NCI-H774 (cell line): ENCODE measurements around the gene CALML3.
"Not testable (repeated sequence)": the region's sequence is repeated elsewhere in the genome, so short reads cannot be mapped to it uniquely, and the experiment has no call there.

ENCODE experiments used
- DNase-seq: peaks from one replicate; lab custom pipeline; 2025; lab: John Stamatoyannopoulos, UW

CALML3 gene

GRCh38 chr10:5555881-5556280, 31.1 kb downstream of the CALML3 start:
- DNase-seq: no peak

GRCh38 chr10:5556576-5556975, 31.8 kb downstream of the CALML3 start:
- DNase-seq: no peak

GRCh38 chr10:5557040-5557721, 32.4 kb downstream of the CALML3 start:
- DNase-seq: no peak

- no peak for DNase-seq
These were observed 33.3 kb downstream of the CALML3 start for GRCh38 chr10:5557799-5558771.

GRCh38 chr10:5559022-5559421, 34.3 kb downstream of the CALML3 start:
- DNase-seq: not testable (repeated sequence)

GRCh38 chr10:5559642-5560141, 34.9 kb downstream of the CALML3 start:
- no peak for DNase-seq

GRCh38 chr10:5560142-5560816, 35.5 kb downstream of the CALML3 start:
- DNase-seq: no peak

GRCh38 chr10:5560817-5561703, 36.3 kb downstream of the CALML3 start:
- no peak for DNase-seq

GRCh38 chr10:5561704-5562645, 37.2 kb downstream of the CALML3 start:
- DNase-seq: no peak

- no peak for DNase-seq
These were observed 38.7 kb downstream of the CALML3 start for GRCh38 chr10:5563321-5563961.

GRCh38 chr10:5563991-5564536, 39.3 kb downstream of the CALML3 start:
- no peak for DNase-seq

- no peak for DNase-seq
These were observed 39.9 kb downstream of the CALML3 start for GRCh38 chr10:5564537-5565204.

GRCh38 chr10:5565205-5565545, 40.4 kb downstream of the CALML3 start:
- no peak for DNase-seq

- no peak for DNase-seq
These were observed 41.2 kb downstream of the CALML3 start for GRCh38 chr10:5565671-5566581.

GRCh38 chr10:5566614-5567013, 41.9 kb downstream of the CALML3 start:
- no peak for DNase-seq

GRCh38 chr10:5567477-5567876, 42.7 kb downstream of the CALML3 start:
- DNase-seq: no peak

GRCh38 chr10:5568984-5569383, 44.2 kb downstream of the CALML3 start:
- no peak for DNase-seq

GRCh38 chr10:5569568-5569967, 44.8 kb downstream of the CALML3 start:
- DNase-seq: no peak
